Measurements from ENCODE around the gene DHX32.

- TF ChIP-seq CTCF (IDR thresholded peaks at IDR 0.05) (no peak), POLR2A (IDR thresholded peaks at IDR 0.05) (no peak)
These were observed 57.3 kb downstream of the DHX32 start for GRCh38 chr10:125823663-125824251.
